ENCODE measurements around the gene FRS2.
"Not testable (repeated sequence)": the region's sequence is repeated elsewhere in the genome, so short reads cannot be mapped to it uniquely, and the experiment has no call there.

The FRS2 gene

DNA sequence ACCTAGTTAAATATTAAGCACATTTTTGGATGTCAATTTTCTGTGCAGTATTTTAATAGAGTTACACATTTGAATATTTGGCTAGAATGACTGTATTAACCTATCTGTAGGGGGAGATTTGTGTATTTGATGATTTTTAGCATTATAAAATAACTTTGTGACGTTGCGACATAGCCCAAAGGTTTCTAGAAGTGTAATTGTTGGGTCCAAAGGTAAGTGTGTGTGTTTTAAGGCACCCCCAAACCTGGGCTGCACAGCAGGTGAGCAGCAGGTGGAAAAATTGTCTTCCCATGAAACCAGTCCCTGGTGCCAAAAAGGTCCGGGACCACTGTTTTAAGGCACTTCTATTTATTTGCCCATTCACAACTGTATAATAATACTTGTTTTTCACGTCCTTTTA lies 118.3 kb downstream of the FRS2 start:
- no peak for DNase-seq

DNA sequence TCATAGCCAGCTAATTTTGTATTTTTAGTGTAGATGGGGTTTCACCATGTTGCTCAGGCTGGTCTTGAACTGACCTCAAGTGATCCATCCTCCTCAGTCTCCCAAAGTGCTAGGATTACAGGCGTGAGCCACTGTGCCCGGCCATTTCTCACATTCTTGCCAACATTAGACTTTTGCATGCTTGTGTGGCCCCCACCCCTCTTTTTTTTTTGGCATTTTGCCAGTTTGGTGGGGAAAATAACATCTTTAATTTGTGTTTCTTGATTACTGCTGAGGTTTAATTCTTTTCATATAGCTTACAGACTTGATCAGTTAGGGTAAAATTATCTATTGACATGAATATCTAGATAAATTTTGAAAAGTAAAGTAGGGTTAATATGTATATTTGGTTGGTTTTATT lies 118.9 kb downstream of the FRS2 start:
- DNase-seq: no peak

DNA sequence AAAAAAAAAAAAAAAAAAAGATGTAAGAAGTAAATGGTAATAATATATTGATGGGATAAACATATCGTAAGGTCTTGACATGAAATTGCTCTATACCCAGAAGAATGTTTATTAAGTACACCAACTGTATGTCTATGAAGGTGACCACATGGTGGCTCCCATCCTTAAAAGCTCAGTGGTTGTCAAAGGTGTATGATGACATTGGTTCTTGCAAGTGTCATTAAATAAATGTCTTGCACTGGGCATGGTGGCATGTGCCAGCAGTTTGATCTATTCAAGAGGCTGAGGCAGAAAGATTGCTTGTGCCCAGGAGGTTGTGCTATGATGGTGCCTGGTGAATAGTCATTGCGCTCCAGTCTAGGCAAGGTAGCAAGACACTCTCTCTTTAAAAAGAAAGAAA lies 125.5 kb downstream of the FRS2 start:
- no peak for DNase-seq

DNA sequence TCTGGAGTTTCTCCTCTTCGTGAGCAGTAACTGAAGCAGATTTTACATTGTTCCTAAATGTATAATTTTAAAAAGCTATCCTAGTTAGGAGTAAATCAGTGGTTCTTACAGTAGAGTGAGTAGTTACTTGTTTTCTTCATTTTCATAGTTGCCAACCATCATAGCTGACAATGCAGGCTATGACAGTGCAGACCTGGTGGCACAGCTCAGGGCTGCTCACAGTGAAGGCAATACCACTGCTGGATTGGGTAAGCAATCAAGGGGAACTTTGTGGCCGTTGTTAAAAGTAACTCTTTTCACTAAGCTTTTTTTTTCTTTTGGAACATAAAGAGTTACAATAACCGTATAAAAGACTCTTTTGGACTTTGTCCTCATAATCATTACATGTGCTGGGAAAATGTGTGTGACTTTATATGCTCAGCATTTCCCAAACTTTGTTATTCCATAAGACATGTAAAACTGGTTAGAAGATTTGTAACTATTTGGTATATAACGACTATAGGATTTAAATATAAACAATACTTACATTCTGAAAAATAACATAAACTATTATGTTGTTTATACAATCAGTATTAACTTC lies 128.1 kb downstream of the FRS2 start:
- no peak for DNase-seq

DNA sequence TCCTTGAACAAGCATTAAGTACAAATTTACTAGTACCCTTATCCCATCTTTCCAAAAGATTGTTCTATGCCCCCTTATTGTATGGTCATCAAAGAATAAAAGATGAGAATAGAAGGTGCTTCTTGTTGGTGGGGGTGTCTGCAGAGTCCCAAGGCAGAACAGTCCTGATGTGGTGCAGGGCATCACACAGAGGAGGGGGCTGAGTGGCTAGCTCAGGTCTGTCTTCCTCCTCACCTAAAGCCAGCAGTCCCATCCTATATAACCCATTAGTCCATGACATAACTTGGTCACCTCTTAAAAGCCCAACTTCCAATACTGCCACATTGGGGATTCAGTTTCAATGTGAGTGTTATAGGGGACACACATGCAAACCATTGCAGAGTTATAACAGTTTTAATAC lies 130.6 kb downstream of the FRS2 start:
- no peak for DNase-seq

DNA sequence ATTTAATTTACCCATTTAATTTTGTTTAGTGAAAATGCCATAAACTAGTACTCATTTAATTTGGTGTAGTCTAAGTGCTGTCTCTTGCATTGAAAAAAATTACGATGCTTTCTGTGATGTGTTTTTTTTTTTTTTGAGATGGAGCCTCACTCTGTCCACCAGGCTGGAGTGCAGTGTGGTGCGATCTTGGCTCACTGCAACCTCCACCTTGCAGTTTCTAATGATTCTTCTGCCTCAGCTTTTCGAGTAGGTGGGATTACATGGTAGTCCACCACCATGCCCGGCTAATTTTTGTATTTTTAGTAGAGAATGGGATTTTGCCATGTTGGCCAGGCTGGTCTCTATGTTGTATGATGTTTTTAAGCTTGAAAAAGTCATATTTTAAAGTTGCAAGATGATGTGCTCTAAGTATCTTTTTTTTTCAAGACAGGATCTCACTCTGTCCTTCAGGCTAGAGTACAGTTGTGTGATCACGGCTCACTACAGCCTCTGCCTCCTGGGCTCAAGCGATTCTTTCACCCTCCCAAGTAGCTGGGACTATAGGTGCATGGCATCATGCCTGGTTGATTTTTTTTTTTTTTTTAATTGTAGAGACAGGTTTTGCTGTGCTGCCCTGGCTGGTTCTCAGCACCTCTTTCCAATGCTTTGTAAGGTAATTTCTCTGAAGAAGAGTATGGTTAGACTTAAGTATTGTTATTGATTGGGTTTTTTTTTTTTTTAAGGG lies 131.9 kb downstream of the FRS2 start:
- DNase-seq: no peak

DNA sequence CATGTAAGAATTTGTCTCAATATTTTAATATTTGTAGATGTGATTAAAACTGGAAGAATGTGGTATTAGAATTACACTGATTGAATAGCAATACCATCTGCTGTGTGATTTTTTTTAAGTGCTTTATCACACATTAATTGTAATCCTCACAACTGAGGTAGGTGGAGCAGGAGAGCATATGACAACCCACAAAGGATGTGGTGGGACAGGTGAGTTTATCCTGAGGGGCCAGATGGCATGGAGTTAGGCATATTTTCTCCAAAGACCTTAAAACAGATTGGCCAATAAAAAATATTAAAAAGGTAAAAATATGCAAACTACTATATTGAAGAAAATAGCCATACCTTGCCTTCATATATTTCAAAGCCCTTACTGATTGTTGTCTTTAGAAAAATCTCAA lies 132.8 kb downstream of the FRS2 start:
- DNase-seq: no peak

DNA sequence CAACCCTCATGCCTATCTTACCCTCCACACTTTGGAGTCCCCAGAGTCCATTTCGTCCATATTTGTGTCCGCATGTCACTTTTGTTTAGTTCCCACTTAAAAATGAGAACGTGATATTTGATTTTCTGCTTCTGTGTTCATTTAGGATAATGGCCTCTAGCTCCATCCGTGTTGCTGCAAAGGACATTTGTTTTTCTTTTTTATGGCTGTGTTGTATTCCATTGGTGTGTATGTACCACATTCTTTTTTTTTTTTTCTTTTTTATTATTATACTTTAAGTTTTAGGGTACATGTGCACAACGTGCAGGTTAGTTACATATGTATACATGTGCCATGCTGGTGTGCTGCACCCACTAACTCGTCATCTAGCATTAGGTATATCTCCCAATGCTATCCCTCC lies 133.4 kb downstream of the FRS2 start:
- DNase-seq: not testable (repeated sequence)

DNA sequence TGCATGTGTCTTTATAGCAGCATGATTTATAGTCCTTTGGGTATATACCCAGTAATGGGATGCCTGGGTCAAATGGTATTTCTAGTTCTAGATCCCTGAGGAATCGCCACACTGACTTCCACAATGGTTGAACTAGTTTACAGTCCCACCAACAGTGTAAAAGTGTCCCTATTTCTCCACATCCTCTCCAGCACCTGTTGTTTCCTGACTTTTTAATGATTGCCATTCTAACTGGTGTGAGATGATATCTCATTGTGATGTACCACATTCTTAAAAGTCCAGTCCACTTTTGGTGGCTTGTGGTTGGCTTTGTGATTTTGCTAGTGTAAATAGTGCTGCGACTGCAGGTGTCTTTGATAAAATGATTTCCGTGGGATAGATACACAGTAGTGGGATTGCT lies 134.1 kb downstream of the FRS2 start:
- DNase-seq: not testable (repeated sequence)

DNA sequence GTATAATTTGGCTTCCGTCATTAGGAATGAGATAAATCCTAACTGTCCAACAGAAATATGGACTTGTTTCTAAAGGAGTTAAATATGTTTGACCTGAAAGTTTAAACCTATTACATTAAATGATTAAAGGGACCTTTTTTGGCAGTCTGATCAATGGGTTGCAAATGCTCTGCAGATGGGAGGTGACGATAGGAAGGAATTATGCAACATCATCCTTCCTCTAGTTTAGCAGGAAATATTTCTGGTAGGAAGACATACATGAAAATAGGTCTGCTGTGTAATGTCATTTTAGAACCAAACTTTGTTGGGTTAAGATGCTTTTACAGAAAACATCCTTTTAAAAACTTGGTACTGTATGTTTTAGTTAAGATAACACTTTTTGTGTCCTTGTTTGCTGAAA lies 137.9 kb downstream of the FRS2 start:
- no peak for DNase-seq

DNA sequence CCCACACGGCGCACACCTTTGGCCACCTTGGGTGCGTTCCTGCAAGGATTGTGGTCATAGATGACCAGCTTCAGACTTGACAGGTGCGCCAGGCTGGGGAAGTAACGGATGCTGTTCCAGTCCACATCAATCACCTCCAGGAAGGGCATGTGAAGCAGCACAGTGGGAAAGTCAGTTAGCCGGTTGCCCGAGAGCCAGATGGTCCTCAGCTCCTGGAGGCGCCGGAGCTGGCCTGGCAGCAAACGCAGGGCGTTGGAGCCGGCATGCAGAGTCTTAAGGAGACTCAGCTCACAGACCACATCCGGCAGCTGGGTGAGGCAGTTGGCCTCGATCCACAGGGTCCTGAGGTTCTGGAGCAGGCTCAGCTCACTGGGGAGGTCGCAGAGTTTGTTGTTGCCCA lies 139.9 kb downstream of the FRS2 start:
- no peak for DNase-seq

DNA sequence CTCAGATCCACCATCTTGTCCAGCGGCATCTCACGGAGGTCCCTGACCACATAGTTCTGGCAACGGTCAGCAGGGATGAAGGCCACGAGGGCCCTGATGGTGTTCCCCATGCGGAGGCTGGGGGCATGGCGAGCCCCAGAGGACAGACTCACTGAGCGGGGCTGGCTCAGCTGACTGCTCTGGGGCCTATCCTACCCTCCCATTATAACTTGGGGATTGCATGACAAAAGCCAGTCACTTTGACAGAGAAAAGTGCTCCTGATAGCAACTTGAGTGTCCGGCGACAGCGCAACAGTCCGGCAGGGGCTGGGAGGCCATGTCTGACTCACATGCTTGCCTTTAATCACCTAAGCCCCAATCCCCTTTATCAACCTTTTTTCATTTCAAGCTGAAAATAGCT lies 140.5 kb downstream of the FRS2 start, which contains the start of gene LRRC10:
TSS of gene LRRC10 (minus strand) at position 179 of the 400 bp plus-strand sequence. CDS start at position 110, 69 bp downstream.
- DNase-seq: no peak

DNA sequence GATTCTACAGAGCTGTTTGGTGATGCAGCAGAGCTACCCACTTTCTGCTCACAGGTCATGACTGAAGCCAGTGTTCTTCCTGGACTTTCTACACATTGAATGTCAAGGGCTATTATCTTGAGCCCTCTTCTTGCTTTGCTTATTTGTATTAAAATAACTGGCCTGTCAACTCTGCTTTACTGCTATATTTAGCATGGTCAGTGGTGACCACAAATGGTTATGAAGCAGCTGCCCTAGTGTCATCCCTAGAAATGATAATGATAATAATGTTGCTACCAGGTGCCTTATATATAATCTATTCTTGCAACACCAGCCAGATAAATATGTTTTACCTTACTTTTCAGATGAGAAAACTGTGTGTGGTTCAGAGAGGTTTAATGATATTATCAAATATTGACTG lies 143.2 kb downstream of the FRS2 start:
- DNase-seq: no peak

DNA sequence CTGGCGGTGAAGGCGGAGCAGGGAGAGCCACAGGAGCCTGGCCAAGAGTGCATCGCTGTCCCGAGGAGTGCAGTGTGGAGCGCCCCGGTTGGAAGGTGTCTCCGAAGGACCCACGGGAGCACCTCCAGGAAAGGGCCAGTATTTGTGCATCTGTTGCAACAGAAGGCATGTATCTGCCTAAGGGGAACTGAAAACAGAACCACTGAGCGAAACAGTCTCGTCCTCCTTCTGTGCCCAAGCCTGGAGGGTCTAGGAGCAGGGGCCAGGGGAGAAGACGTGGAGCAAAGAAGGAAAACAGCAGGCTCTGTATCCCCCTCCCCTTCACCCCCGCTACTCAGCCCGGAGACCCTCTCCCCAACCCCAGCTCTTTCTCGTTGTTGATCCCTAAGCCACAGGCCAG lies 145.8 kb downstream of the FRS2 start:
- DNase-seq: no peak

DNA sequence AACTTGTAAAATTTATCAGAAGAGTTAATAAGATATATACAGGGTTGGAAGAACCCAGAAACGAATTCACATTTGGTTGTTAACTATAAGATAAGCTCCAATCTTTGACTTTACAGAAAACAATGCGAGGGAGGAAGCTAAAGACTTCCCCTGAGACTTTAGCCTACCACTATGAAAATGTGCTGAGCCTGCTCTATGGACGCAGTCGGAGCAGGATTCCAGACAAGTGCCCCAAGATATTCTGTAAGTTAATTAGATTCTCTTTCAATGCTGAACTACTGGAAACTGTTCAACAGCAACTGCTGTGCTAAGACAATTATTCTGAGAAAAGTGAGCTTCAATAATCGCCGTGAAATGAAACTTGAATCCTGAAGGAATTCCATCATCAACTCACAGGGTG lies 148.9 kb downstream of the FRS2 start:
- DNase-seq: no peak

DNA sequence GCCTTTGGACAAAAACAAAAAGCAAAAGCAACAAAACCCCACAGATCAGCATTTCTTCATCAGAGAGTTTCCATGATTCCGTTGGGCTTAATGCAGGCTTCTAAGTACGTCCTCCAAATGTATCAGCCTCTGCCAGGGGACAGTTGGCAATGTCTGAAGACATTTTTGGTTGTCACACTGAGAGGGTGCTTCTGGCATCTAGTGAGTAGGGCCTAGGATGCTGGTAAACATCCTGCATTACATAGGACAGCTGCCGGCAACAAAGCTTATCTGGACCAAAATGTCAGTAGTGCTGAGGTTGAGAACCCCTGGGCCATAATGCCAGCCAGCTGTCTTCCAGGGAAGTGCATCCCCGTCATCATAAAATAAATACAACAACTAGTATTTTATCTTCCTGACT lies 149.9 kb downstream of the FRS2 start:
- no peak for DNase-seq

DNA sequence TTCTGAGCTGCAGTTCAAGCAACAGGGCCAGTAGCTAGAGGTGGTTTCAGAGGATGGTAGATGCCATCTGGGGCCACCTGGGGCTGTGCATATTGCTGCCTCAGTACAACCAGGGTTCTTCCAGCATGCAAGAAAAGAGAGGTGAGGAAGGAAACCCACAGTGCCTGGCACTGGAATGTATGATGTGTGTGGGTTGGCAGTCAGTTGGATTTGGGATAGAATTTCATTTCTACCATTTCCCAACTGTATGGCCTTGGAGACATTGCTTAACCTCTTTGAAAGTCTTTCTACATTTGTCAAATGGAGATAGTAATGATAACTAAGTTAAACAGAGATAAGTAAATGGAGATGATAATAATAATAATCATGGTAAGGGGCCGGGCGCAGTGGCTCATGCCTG lies 150.7 kb downstream of the FRS2 start:
- DNase-seq: no peak

DNA sequence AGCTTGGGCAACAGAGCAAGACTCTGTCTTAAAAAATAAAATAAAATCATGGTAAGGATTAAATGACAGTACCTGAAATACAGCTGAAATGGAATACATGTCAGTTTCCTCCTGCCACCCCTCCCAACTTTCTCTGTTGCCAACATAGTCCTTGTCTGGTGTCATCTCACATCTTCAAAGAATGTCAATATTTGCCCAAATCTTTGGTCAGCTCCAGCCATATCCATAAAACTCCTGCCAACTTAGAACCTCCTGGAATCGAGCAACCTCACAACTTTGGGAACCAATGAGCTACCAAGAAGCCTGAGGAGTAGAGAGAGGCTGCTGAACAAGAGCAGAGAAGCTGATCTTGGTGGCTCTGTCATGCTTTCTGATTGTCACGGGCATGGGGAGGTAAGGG lies 151.4 kb downstream of the FRS2 start:
- DNase-seq: no peak

DNA sequence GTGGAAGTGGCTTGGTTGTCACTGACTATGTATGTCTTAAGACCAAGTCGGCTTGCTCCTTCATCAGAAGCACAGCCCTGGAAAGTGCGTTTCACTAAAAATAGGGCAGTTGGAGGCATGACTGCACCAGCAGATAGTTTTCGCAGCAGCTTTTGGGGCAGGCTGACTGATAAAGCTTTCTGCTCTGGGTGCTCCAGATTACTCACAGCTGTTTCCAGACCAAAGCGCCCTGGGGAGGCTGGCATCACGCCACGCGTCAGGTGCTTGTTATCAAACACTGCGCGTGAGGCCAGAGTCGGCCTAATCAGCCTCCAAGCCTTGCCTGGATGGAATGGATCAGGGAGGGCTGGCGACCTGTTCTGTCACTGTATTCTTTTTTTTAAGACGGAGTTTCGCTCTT lies 153.8 kb downstream of the FRS2 start:
- no peak for DNase-seq

DNA sequence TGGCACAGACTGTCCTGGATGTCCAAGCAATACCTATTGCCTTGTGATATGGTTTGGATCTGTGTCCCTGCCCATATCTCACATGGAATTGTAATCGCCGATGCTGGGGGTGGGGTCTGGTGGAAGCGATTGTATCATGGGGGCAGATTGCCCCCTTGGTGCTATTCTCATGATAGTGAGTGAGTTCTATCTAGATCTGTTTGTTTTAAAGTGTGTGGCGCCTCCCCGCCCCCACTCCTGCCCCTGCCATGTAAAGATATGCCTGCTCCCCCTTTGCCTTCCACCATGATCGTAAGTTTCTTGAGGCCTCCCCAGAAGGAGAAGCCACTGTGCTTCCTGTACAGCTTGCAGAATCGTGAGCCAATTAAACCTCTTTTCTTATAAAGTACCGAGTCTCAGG lies 157.3 kb downstream of the FRS2 start:
- DNase-seq: no peak

All from SIG-M5 (cell line).